PC-3 (cell line): ENCODE data around the gene ANP32E. TPM values are rescaled to one million over a fixed set of nuclear protein-coding genes. Genes with fewer than 3 reads are reported as not detected.
A peak's percentile ranks its signal among the peaks of the same experiment; 100 is the strongest.

Source experiments
- ATAC-seq: fragments of 200-7000 bp; cut with Tn5 transposase; 2 replicates; pipeline ENCODE4 v1.9.1; 2020; ENCODE audit warnings: mild to moderate bottlenecking, moderate library complexity
- BruUV-seq: library from RNA; stranded (reverse); fragments of 400-500 nt; replicated peaks from 2 replicates; lab custom pipeline; 2021; lab: Mats Ljungman, UMichigan
- CTCF ChIA-PET: fragments of 300-600 bp; sonication (Branson Sonifier 250); formaldehyde crosslinking; loops from one replicate; lab custom pipeline; 2022; ENCODE audit warnings: antibody characterized with exemption; lab: Charles Lee
- POLR2A ChIA-PET: fragments of 300-600 bp; sonication (Branson Sonifier 250); formaldehyde crosslinking; loops from one replicate; lab custom pipeline; 2022; ENCODE audit warnings: antibody characterized with exemption; ENCODE audit not compliant: unreplicated experiment; lab: Charles Lee
- DNase-seq: peaks from one replicate; pipeline ENCODE4 v3.0.0-alpha.2; 2015
- H2AFZ ChIP-seq: fragments of 300-600 bp; sonication (generic); 2 replicates; pipeline ENCODE4 v1.6.0; 2016; ENCODE audit warnings: antibody characterized with exemption, low read length
- H3F3A ChIP-seq: fragments of 300-600 bp; sonication (generic); one replicate; pipeline ENCODE4 v1.6.0; 2017; ENCODE audit warnings: antibody characterized with exemption, low read length, control low read depth, mild to moderate bottlenecking; ENCODE audit not compliant: unreplicated experiment
- H3K27ac ChIP-seq: fragments of 300-600 bp; sonication (generic); 2 replicates; pipeline ENCODE4 v1.5.1; 2016; ENCODE audit warnings: mild to moderate bottlenecking, low read length
- H3K27me3 ChIP-seq: fragments of 300-600 bp; sonication (generic); 2 replicates; pipeline ENCODE4 v1.6.1; 2016; ENCODE audit warnings: low read length, mixed read lengths
- H3K36me3 ChIP-seq: fragments of 300-600 bp; sonication (generic); 2 replicates; pipeline ENCODE4 v1.6.1; 2016; ENCODE audit warnings: low read depth, mixed run types, low read length, mixed read lengths
- H3K4me1 ChIP-seq: fragments of 300-600 bp; sonication (generic); 2 replicates; pipeline ENCODE4 v1.5.1; 2016; ENCODE audit warnings: low read length; ENCODE audit not compliant: insufficient read depth
- H3K4me2 ChIP-seq: fragments of 300-600 bp; sonication (generic); 2 replicates; pipeline ENCODE4 v1.6.0; 2016; ENCODE audit warnings: low read length
- H3K4me3 ChIP-seq: fragments of 300-600 bp; sonication (generic); 2 replicates; pipeline ENCODE4 v1.5.1; 2016; ENCODE audit warnings: mild to moderate bottlenecking, low read length, mixed read lengths
- H3K79me2 ChIP-seq: fragments of 300-600 bp; sonication (generic); 2 replicates; pipeline ENCODE4 v1.6.1; 2017; ENCODE audit warnings: low read length, mixed read lengths
- H3K9ac ChIP-seq: fragments of 300-600 bp; sonication (generic); 2 replicates; pipeline ENCODE4 v1.6.0; 2016; ENCODE audit warnings: mild to moderate bottlenecking, low read length
- H3K9me2 ChIP-seq: fragments of 300-600 bp; sonication (generic); replicated peaks from 2 replicates; pipeline ENCODE4 v1.6.1; 2016; ENCODE audit warnings: mixed run types, low read length, mixed read lengths
- H3K9me3 ChIP-seq: fragments of 300-600 bp; sonication (generic); 2 replicates; pipeline ENCODE4 v1.6.1; 2016; ENCODE audit warnings: low read length, mixed read lengths
- H4K20me1 ChIP-seq: fragments of 300-600 bp; sonication (generic); 2 replicates; pipeline ENCODE4 v1.6.1; 2016; ENCODE audit warnings: low read length, mixed read lengths
- CTCF ChIP-seq: fragments of 300-600 bp; sonication (generic); conservative IDR thresholded peaks from 2 replicates; pipeline ENCODE4 v1.5.1; 2017; ENCODE audit warnings: antibody characterized with exemption, low read depth, mild to moderate bottlenecking, low read length
- EZH2 ChIP-seq: fragments of 300-600 bp; sonication (generic); IDR thresholded peaks from one replicate; pipeline ENCODE4 v1.6.1; 2017; ENCODE audit warnings: antibody characterized with exemption, mild to moderate bottlenecking, low read length; ENCODE audit not compliant: unreplicated experiment
- EZH2phosphoT487 ChIP-seq: fragments of 300-600 bp; sonication (generic); IDR thresholded peaks from 2 replicates; pipeline ENCODE4 v1.6.1; 2018; ENCODE audit warnings: mild to moderate bottlenecking, antibody characterized with exemption, low read length, borderline replicate concordance
- intact Hi-C: fragments of 100-400 bp; cut with micrococcal nuclease; formaldehyde crosslinking; loops from 2 replicates; pipeline ENCODE4 v1.9.0; 2023
- total RNA-seq: library from RNA; depleted of rRNA; stranded (reverse); fragments of >200 nt; gene quantifications from 2 replicates; pipeline ENCODE4 v1.2.3, GENCODE V29; 2014

ANP32E gene
- total RNA-seq, 1 experiment from 2014 or later, result 42.0 TPM

- TF ChIP-seq CTCF (no peak), EZH2 (no peak), EZH2phosphoT487 (no peak)
- no peaks in the 10 kb centered on the region for H3K9me2 ChIP-seq
- POLR2A ChIA-PET, result interaction anchor here (0.7 kb wide), 1 partner anchor 45 kb away, joined by 4 read pairs; no protein-coding TSS in a partner anchor
Measured at GRCh38 chr1:150268340-150268704, 32.4 kb upstream of the ANP32E start.

GRCh38 chr1:150267896-150268295 lies 32.0 kb upstream of the ANP32E start:
- H3K9ac ChIP-seq, result peak overlapping the region; percentile 99
- BruUV-seq, result TSS peak; percentile 41
- ChIA-PET CTCF (no interaction called here), POLR2A (no interaction called here)
- peaks cover 36% of the 10 kb centered on the region for H3K79me2 ChIP-seq
- H3K27ac ChIP-seq, result peak overlapping the region; percentile 65; the same call in 1 of the 2 replicates
- H4K20me1 ChIP-seq, result no peaks in the 10 kb centered on the region
- no peaks in the 10 kb centered on the region for H3K9me3 ChIP-seq
- peak overlapping the region; percentile 91 for H3K4me2 ChIP-seq
- H3K4me1 ChIP-seq, result peaks cover 23% of the 10 kb centered on the region
- peak overlapping the region; percentile 96 for H2AFZ ChIP-seq
- intact Hi-C loops, result no loop called here
- peak overlapping the region; percentile 97 for H3K4me3 ChIP-seq
- peaks cover 6% of the 10 kb centered on the region for H3F3A ChIP-seq
- no peaks in the 10 kb centered on the region for H3K27me3 ChIP-seq
- no peak for DNase-seq
- H3K36me3 ChIP-seq, result peaks cover 24% of the 10 kb centered on the region; the same call in 1 of the 2 replicates
- no peak for ATAC-seq
- no peaks in the 10 kb centered on the region for H3K9me2 ChIP-seq
- TF ChIP-seq CTCF, result no peak
- no peak for TF ChIP-seq EZH2
- no peak for TF ChIP-seq EZH2phosphoT487

More at GRCh38 chr1:150268340-150268704, 32.4 kb upstream of the ANP32E start:
- H3K4me1 ChIP-seq, result peaks cover 18% of the 10 kb centered on the region
- intact Hi-C loops, result no loop called here
- no TSS peak for BruUV-seq
- H3K9ac ChIP-seq, result peak overlapping the region; percentile 99
- peaks cover 24% of the 10 kb centered on the region; the same call in 1 of the 2 replicates for H3K36me3 ChIP-seq
- CTCF ChIA-PET, result interaction anchor here (1.3 kb wide), 1 partner anchor 13 kb away, joined by 6 read pairs; no protein-coding TSS in a partner anchor
- H3K4me2 ChIP-seq, result peak overlapping the region; percentile 91
- no peaks in the 10 kb centered on the region for H3K27me3 ChIP-seq
- peak overlapping the region; percentile 97 for H3K4me3 ChIP-seq
- H3K27ac ChIP-seq, result peak overlapping the region; percentile 65
- peak; percentile 42 for ATAC-seq
- no peaks in the 10 kb centered on the region for H3K9me3 ChIP-seq
- H3F3A ChIP-seq, result peaks cover 2% of the 10 kb centered on the region
- no peaks in the 10 kb centered on the region for H4K20me1 ChIP-seq
- peak; percentile 30 for DNase-seq
- peak overlapping the region; percentile 96 for H2AFZ ChIP-seq
- peaks cover 36% of the 10 kb centered on the region for H3K79me2 ChIP-seq

GRCh38 chr1:150263549-150263948 lies 27.6 kb upstream of the ANP32E start:
- no peak for DNase-seq
- Histone ChIP-seq H3K9me2 (no peaks in the 10 kb centered on the region), H3K4me2 (peak overlapping the region; percentile 74), H3K79me2 (peaks cover 29% of the 10 kb centered on the region), H3K4me1 (peaks cover 52% of the 10 kb centered on the region), H3K9me3 (no peaks in the 10 kb centered on the region), H3F3A (peaks cover 8% of the 10 kb centered on the region), H3K27ac (peak overlapping the region; percentile 87), H4K20me1 (no peaks in the 10 kb centered on the region), H2AFZ (no peak overlapping the region), H3K27me3 (no peaks in the 10 kb centered on the region), H3K4me3 (peak overlapping the region; percentile 14; the same call in 1 of the 2 replicates), H3K9ac (peak overlapping the region; percentile 20), H3K36me3 (peaks cover 24% of the 10 kb centered on the region; the same call in 1 of the 2 replicates)
- intact Hi-C loops, result no loop called here
- BruUV-seq, result no TSS peak
- no peak for ATAC-seq
- POLR2A ChIA-PET, result no interaction called here
- TF ChIP-seq EZH2 (no peak), CTCF (no peak), EZH2phosphoT487 (no peak)
- CTCF ChIA-PET, result no interaction called here
